ENCODE data around the gene P2RX4. TPM values are rescaled to one million over a fixed set of nuclear protein-coding genes. Genes with fewer than 3 reads are reported as not detected.

The P2RX4 gene
- total RNA-seq, 1 experiment from 2014 or later: 7.6 TPM

- DNase-seq (ENCODE audit: low spot score): no peak
- BruUV-seq (replicated peaks): no TSS peak
- no peaks in the 10 kb centered on the region for H3K9me3 ChIP-seq (ENCODE audit: low read depth, low read length, poor library complexity, severe bottlenecking)
- H3K27me3 ChIP-seq (replicated peaks; ENCODE audit: insufficient read depth, low read depth, low read length, poor library complexity): no peaks in the 10 kb centered on the region
- no peak overlapping the region for H3K4me3 ChIP-seq (ENCODE audit: low read depth, low read length, poor library complexity, severe bottlenecking)
- CTCF ChIA-PET: no interaction called here
- TF ChIP-seq EZH2 (IDR thresholded peaks at IDR 0.05; ENCODE audit: borderline replicate concordance, low read depth, low read length, poor library complexity, severe bottlenecking): no peak
- no peak for TF ChIP-seq CTCF (conservative IDR thresholded peaks at IDR 0.05; ENCODE audit: low read depth, low read length)
- H3K27ac ChIP-seq (ENCODE audit: low read depth, low read length, poor library complexity, severe bottlenecking): no peak overlapping the region
- H3K36me3 ChIP-seq (ENCODE audit: insufficient read depth, low read length, poor library complexity, severe bottlenecking): no peaks in the 10 kb centered on the region
- POLR2A ChIA-PET (ENCODE audit: low non-redundant PET): no interaction called here
- intact Hi-C loops (cut with micrococcal nuclease; ENCODE audit: unreplicated experiment): no loop called here
- no peaks in the 10 kb centered on the region for H3K4me1 ChIP-seq (ENCODE audit: insufficient read depth, low read length, poor library complexity, severe bottlenecking)
Observed at GRCh38 chr12:121283388-121283787, 73.5 kb downstream of the P2RX4 start.

Other genes with a start within 250 kb of the P2RX4 start
- gene HNF1A, start 231.6 kb upstream of the P2RX4 start, total RNA-seq (2021): not detected in 2 replicates
- gene C12orf43, start 193.6 kb upstream of the P2RX4 start, total RNA-seq (2021): 25.5 and 28.4 TPM in 2 replicates
- 0.70 and 0.73 TPM in 2 replicates for gene OASL, start 170.9 kb upstream of the P2RX4 start, total RNA-seq (2021)
- gene P2RX7, start 77.3 kb upstream of the P2RX4 start, total RNA-seq (2021): 0.17 and 0.42 TPM in 2 replicates
- 33.0 and 41.6 TPM in 2 replicates for gene CAMKK2, start 86.6 kb downstream of the P2RX4 start, total RNA-seq (2021)
- gene ANAPC5, start 142.3 kb downstream of the P2RX4 start, total RNA-seq (2021): 142 and 145 TPM in 2 replicates
- gene RNF34, start 190.0 kb downstream of the P2RX4 start, total RNA-seq (2021): 54.6 and 60.6 TPM in 2 replicates

Measured in A673 (cell line).